Right renal pelvis (tissue), 4 donors: ENCODE data around the gene SLC5A6. TPM values are rescaled to one million over a fixed set of nuclear protein-coding genes. Genes with fewer than 3 reads are reported as not detected.
"Not testable (repeated sequence)": the region's sequence is repeated elsewhere in the genome, so short reads cannot be mapped to it uniquely, and the experiment has no call there.

Source experiments
- DNase-seq, 4 donors: peaks; one replicate each; pipeline ENCODE4 v3.0.0-alpha.2; 2013; ENCODE audit warnings: low read depth in 4 of 4, low spot score in 3 of 4, missing footprints in 1 of 4
- polyA plus RNA-seq, 4 donors: library from polyadenylated mRNA; unstranded; fragments of 120-200 nt; gene quantifications; one replicate each; pipeline ENCODE4 v1.2.1, GENCODE V29; 2013; ENCODE audit not compliant: insufficient read length in 4 of 4

Gene SLC5A6
- polyA plus RNA-seq, 4 donors = 31.5 to 39.6 (median 37.7) TPM

DNA sequence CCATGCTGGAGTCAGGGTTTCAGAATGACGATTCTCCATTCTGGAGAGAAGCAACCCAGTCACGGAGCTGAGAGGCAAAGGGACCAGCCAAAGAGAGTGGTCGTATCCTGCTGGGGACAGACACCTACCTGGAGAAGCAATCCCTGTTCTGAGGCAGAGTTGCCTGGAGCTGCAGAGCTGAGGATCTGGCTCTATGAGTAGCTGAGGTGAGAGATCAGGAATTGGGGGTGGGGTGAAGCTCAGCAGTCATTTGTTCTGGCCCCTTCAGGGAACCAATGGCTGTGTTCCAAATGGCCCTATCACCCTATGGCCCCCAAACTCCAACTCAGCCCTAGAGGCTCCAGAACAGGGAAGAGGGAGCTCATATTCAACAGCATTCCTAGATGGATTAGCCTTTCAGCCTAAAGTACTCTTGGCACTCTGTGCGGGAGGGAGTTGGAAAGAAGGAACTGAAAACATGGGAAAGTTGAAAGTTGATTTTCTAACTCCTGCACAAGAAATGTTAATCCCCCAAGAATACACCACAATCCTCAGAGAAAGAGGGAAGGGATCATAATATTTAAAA is 3.5 kb downstream of the SLC5A6 start:
- DNase-seq = no peak

DNA sequence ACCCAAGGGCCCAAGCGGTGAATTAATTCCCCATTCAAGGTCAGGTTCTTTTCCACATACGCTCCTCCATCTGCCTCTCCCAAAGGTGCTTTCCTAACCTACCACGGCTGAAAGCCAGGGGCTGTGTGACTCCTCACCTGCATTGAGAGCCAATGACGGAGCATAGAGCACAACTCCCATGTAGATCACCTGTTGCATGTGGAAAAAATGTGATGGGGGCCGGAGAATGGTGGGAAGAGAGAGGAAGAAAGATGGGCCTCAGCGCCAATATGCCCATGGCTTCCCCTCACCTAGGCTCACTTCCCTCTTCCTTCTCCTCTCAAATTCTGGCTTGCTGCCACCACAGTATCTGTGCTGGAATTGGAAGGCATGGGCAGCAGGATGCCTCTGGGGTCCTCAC is 5.7 kb downstream of the SLC5A6 start:
- DNase-seq = no peak

DNA sequence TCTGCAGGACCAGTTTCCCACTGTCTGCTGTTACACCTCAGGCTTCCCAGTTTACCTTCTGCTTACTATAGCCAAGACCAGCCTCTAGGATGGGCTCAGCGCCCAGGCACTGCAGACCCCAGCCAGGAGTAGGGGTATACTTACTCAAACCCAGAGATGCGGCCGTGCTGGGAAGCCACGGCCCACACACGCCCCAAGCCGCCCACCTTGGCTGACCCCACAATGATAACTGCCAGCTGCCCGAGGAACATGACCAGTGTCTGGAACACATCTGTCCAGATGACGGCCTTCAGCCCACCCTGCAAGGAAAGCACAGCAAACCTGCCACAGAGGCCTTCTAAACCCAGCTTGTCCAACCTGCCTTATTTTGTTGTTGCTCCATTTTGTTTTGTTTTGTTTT is 6.9 kb downstream of the SLC5A6 start:
- no peak for DNase-seq

DNA sequence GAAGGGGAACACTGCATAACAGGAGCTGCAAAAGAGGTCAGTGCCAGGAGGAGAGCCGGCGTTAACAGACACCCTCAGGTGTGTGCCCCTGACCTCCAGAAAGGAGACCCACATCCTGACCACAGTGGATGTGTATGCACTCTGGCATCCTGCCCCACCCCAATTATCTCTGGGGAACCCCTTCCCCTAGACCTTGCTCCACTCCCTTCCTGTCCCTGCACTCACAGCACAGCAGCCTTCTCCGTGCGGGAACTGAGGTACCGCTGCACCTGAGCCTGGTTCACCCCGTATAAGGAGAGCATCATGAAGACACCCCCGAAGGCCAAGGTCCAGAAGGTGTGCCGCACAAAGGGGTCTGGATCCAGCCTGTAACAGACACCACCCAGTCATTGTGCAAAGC is 7.5 kb downstream of the SLC5A6 start:
- DNase-seq = no peak

DNA sequence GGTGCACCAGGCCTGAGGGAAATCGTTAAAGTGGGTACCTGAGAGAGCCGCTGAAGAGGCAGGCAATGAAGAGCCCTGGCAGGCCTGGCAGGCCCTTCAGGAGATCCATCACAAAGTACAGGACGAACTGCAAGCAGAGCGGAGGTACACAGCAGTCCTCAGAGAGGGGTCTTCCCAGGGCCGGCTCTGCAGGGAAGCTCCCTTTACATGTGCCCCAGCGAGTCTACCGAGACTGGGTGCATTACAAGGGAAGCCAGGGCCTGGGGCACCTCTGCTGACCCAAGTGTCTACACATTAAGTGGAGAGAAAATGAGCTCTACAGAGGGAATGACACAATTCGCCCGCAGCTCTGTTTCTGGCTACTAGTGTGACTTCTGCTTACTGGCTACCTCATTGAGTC is 8.3 kb downstream of the SLC5A6 start:
- DNase-seq = no peak

DNA sequence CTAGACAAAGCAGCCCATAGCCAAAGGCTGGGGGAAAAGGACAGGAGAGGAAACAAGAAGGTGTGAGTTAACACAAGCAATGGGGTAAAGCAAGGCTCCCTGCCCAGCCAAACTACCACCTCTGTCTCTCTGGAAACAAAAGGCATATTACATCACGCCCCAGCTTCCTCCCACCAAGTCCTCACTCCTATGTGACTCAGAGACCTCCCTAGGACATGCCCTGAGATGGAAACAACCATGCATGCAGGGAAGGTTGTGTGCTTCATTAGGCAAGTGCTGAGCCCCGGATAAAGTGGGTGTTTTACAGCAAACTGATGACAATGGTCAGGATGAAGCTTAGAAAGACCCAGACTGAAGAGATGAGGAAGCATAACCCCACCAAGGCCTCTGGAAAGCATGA is 9.2 kb downstream of the SLC5A6 start:
- no peak for DNase-seq

DNA sequence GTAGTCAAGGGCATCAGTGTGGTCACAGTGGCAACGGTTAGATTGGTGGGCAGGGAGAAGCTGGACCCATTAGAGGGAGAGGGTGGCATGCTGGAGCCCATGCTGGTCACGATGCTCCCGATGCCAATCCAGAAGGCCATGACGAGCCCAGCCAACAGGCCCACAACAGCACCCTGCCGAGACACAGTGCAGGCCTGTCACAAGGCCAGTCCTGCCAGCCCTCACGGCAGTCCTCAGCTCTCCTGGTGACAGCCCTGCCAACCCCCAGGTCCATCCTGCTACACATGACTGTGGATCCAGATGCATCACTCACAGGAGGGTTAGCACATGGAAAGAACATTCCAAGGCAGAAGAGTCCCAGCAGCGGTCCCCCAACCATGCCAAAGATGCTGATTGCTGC is 10.4 kb downstream of the SLC5A6 start:
- DNase-seq = no peak

DNA sequence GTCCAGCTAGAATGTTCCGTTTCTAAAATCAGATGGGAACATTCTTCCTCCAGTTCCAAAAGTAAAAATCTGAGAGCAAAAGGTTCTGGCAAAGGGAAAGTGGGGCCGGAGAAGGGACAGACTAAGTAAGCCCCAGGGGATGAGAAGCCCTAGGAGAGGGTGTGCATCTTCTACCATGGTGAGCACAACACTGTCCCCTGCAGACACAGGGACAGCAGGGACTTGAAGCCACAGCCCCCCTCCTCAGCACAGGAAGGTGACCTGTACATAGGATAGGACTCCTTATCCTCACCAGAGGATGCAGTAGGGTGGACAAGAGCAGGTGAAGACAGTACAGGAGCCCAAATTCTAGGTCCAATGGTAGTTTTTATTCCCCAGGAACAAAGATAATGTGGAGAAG is 12.8 kb downstream of the SLC5A6 start:
- no peak for DNase-seq

DNA sequence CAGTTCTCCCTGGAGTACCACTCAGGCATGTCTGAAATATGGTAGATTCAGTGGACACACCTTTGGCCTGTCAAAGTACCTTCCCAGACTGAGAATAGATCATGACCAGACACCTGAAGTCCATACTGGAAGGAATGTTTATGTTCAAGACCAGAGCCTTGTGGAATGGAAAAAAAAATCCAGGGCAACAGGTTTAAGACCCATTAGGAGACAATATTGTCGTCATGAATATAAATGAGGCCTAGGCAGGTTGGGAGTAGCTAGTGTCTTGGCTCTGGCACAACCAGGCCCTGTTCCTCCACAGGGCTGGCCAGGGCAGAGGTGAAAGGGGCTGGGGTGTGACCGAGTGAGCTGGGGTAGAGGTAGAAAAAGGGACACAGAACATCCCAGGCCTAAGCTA is 13.4 kb downstream of the SLC5A6 start:
- no peak for DNase-seq

DNA sequence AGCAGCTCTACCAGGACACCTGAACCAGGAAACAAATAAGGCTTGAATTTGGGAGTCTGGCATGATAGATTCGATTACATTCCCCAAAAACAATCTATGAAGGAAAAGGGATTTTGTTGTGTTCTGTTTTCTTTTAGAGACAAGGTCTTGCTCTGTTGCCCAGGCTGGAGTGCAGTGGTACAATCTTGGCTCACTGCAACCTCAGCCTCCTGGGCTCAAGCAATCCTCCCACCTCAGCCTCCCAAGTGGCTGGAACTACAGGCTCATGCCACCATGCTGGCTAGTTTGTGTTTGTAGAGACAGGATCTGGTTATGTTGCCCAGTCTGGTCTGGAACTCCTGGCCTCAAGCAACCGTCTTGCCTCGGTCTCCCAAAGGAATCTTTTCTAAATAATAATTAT is 14.0 kb downstream of the SLC5A6 start:
- not testable (repeated sequence) for DNase-seq

DNA sequence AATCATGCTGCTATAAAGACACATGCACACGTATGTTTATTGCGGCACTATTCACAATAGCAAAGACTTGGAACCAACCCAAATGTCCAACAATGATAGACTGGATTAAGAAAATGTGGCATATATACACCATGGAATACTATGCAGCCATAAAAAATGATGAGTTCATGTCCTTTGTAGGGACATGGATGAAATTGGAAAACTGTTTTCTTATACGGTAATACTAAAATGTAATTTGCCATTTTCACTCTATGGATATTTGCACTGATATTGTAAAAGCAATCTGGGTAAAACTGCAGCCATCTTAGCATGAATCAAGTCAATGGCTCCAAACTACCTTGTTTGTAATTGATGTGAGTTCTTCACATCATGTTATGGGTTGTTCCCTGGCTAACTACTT is 16.3 kb downstream of the SLC5A6 start:
- DNase-seq = not testable (repeated sequence)

DNA sequence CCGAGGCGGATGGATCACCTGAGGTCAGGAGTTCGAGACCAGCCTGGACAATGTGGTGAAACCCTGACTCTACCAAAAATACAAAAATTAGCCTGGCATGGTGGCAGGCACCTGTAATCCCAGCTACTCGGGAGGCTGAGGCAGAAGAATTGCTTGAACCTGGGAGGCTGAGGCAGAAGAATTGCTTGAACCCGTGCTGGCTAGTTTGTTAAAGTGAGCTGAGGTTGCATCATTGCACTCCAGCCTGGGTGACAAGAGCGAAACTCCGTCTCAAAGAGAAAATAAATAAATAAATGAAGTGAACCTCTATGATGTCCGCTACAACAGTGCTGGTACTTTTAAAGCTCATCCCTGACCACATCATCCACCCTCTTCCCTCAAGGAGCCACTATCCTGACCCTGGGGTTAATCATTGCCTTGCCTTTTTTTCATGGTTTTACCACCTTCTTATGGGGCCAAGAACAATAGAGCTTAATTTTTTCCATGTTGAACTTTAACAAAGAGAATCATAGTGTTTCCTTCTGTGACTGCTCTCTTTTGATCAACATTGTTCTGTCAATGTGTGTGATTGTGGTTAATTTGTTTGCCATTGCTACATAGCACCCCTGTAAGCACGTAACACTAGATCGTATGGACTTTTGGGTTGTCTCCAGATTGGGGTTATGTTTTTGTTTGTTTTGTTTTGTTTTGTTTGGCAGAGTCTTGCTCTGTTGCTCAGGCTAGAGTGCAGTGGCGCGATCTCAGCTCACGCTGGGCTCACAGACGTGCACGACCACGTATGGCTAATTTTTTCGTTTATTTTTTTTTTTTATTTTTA is 17.3 kb downstream of the SLC5A6 start:
- no peak for DNase-seq

DNA sequence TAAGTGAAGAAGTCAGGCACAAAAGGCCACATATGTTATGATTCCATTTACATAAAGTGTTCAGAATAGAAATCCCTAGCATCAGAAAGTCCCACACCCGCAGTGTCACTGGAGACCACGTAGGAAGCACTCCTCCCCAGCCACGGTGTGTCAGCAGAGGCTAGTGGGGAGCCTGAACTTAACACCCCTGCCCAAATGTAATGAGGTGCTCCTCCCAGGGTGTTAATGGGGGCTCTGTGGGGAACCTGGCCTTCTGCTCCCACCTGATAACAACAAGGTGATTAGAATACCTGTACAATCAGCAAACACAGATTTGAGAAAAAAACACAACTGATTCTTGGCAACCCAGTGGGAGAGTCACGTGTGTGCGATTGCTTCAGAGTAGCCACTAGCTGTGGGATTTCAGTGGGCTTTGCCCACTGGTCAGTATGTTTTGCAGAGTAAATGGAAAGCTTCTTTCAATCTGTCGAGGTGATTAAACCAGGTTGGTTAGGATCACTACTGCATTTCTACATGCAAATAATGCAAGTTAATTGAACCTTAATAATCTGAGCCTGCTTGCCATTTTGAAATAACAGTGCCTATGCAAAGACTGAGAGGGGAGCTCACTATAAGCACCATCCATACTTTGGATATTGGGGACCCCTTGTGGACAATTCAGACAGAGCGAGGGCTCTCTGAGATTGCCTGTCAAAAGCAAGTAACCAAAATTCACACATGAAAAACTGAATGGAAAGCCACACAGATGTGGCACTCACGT is 20.8 kb downstream of the SLC5A6 start:
- peak in 2 of 4 donors; percentile 33 to 43 for DNase-seq

DNA sequence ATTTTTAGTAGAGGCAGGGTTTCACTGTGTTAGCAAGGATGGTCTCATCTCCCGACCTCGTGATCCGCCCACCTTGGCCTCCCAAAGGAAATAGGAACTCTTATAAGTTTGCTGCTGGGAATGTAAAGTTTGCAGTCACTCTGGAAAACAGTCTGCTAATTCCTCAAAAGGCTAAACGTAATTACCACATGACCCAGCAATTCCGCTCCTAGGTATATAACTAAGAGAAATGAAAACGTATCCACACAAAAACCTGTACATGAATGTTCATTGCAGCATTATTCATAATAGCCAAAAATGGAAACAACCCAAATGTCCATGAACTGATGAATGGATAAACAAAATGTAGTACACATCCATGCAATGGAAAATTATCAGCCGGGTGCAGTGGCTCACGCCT is 22.1 kb downstream of the SLC5A6 start:
- no peak for DNase-seq

DNA sequence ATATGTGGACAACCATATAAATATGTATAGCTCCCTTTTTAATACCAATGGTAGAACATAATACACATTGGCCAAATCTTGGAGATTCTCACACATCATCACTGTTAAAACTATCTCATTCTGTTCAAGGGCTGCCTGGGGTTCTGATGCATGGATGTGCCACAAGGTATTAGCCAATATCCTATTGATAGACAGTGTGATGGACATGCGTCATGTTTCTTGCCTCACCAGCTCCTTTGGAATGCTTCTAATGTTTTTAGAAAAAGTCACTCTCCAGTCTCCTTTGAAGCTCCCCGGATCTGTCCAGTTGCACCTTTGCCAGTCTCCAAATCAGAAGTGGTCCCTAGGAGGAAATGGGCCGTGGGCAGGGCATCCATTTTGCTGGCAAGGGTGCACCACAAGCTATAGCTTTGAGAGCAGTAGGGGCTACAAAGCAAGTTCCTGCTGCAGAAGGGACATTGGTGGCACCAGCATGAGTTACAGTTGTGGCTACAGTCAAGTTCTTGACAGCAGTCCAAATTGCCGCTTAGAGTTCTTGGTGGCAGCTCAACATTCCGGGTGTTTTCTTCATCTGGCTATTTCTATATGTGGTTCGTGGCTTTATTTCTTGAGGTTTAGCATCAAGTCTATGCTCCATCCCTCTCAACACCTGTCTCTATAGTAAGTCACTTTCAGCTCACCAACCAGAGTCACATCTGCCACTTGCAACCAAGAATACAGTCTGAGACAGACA is 25.3 kb downstream of the SLC5A6 start:
- DNase-seq = no peak

DNA sequence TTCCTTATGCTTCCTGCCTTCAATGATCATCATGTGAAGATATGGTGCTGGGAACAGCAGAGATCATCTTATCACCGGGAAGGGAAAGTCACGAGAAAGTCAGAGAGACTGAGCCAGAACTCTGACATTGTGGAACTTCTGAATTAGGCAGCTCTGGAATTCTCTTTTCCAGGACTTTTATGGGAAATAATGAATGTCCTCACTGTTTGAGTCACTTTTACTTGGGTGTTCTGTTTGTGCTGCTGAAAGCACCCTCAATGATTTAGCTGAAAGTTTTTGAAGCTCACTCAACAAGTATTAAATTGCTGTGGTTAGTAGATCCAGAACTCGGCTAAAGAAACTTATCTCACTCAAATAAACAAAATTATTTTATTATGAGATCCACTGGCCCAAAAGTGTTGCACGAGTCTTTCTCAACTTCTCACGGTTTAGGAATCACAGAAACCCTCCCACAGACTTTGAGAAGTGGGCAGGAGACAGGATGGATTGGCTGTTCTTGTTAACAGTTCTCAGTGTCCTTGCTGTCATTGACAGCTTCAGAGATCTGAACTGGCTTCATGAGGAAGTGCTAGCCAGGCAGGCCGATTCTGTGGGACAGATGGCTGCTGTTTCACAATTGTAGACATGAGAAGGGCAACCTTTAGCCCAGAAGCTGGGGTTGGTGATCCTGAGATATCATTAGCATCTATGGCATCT is 26.6 kb downstream of the SLC5A6 start:
- no peak for DNase-seq

DNA sequence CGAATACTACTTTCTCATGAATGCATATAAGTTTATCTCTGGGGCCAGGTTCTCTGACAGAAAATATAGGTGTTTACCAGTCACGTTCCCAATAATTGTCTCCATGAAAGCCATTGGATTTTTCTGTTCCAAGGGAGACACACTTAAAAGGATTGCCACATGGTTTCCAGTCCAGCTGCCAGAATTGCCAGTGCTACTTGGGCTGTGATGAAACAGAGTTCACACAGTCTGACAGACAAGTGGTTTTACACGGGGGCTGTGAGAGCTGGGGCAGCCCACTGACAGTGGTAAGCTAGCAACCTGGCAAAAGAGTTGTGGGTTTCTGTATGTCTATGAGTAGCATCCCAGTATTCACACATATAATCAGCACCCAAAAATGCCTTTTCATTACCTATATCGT is 28.0 kb downstream of the SLC5A6 start:
- no peak for DNase-seq

DNA sequence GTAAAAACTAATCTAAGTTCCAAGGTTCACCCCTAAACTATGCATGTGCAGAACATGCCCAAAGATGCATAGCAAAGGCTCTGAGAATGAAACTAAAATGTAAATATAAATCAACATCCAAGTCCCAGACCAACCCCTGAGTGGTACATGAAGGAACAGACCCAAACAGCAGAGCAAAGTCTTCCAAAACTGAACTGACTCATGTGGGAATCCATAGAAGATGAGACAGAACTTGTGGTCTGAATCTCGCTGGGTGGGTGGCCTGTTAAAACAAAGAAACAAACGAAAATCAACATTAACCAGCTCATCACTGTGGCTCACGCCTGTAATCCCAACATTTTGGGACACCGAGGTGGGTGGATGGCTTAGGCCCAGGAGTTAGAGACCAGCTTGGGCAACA is 29.7 kb downstream of the SLC5A6 start:
- DNase-seq = no peak

DNA sequence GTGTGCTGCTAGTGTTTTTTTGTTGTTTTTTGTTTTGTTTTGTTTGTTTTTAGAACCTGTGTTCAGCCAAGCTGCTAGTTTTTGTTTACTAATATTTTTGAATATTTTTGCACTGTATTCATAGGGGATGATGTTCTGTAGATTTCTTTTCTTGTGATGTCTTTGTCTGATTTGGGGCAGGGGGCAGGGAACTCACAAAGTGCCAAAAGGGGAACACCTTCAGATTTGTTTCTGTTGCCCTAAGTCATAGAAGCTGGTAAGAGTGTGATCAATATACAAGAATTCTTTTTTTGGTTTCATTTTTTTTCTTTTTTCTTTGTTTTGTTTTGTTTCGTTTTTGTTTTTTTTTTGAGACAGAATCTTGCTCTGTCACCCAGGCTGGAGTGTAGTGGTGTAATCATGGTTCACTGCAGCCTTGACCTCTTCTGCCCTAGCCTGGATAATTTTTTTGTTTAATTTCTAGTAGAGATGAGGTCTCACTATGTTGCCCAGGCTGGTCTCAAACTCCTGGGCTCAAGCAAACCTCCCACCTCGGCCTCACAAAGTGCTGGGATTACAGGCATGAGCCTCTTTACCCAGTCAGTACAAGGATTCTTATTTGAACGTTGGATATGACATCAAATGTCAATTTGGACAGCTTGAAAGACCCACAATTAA is 32.6 kb downstream of the SLC5A6 start:
- DNase-seq = no peak

DNA sequence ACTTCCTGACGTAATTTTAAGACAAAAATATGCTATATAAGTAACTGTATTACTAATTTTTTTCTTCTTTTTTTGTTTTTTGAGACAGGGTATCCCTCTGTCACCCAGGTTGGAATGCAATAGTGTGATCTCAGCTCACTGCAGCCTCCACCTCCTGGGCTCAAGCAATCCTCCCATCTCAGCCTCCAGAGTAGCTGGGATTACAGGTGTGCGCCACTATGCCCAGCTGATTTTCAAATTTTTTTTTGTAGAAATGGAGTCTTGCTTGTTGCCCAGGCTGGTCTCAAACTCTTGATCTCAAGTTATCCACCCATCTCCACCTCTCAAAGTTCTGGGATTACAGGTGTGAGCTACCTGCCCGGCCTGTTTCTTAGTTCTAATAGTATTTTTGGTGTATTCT is 33.6 kb downstream of the SLC5A6 start:
- DNase-seq = no peak
